GM12891 (cell line): ENCODE data around the gene SLC16A8.
"Not testable (repeated sequence)": the region's sequence is repeated elsewhere in the genome, so short reads cannot be mapped to it uniquely, and the experiment has no call there.

Experiments used
- DNase-seq: peaks from one replicate; pipeline ENCODE4 v3.0.0; 2011; ENCODE audit warnings: low spot score; ENCODE audit not compliant: insufficient read length
- FAIRE-seq: peaks from 2 replicates; lab custom pipeline; 2011; peaks lifted over from hg19 to GRCh38; lab: Jason Lieb, UNC
- PAX5 ChIP-seq: IDR thresholded peaks from 2 replicates; pipeline ENCODE4 v1.6.1; 2011; ENCODE audit warnings: low read length, moderate library complexity, mild to moderate bottlenecking; ENCODE audit not compliant: insufficient read depth, severe bottlenecking
- POLR2A ChIP-seq: IDR thresholded peaks from 2 replicates; pipeline ENCODE4 v1.6.1; 2011; ENCODE audit warnings: low read depth, low read length, control low read depth
- POLR2AphosphoS5 ChIP-seq: IDR thresholded peaks from 2 replicates; pipeline ENCODE4 v1.6.1; 2011; ENCODE audit warnings: low read depth, low read length, control low read depth
- POU2F2 ChIP-seq: IDR thresholded peaks from 2 replicates; pipeline ENCODE4 v1.6.1; 2011; ENCODE audit warnings: low read depth, mild to moderate bottlenecking, control low read depth, low read length, moderate library complexity
- SPI1 ChIP-seq: IDR thresholded peaks from 2 replicates; pipeline ENCODE4 v1.6.1; 2011; ENCODE audit warnings: low read depth, low read length, control low read depth
- TAF1 ChIP-seq: IDR thresholded peaks from 2 replicates; pipeline ENCODE4 v1.6.1; 2011; ENCODE audit warnings: low read depth, low read length, control low read depth

The SLC16A8 gene

DNA sequence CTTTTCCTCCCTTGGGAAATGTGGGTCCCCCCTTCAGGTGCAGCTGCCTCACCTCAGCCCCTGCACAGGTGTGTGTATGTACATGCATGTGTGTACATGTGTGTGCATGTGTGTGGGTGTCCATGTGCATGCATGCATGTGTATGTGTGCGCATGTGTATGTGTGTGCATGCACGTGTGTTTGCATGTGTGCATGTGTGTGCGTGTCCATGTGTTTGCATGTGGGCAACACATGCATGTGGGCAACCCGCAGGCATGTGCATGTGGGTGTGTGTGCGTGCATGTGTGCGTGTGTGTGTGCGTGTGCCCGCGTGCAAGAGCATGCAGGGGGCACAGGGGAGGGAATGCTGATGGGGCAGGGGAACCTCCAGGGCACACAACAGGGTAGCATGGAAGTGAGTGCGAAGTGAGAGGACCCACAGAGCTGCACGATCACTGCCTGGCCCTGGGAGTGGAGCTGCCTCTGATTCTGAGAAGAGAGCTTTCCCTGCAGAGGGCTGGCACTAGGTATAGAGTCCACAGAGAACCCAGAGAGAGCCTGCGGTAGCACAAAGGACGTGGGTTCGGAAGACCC, 41.1 kb upstream of the SLC16A8 start:
- no peak for DNase-seq
- no peak for FAIRE-seq
- TF ChIP-seq TAF1 = no peak

DNA sequence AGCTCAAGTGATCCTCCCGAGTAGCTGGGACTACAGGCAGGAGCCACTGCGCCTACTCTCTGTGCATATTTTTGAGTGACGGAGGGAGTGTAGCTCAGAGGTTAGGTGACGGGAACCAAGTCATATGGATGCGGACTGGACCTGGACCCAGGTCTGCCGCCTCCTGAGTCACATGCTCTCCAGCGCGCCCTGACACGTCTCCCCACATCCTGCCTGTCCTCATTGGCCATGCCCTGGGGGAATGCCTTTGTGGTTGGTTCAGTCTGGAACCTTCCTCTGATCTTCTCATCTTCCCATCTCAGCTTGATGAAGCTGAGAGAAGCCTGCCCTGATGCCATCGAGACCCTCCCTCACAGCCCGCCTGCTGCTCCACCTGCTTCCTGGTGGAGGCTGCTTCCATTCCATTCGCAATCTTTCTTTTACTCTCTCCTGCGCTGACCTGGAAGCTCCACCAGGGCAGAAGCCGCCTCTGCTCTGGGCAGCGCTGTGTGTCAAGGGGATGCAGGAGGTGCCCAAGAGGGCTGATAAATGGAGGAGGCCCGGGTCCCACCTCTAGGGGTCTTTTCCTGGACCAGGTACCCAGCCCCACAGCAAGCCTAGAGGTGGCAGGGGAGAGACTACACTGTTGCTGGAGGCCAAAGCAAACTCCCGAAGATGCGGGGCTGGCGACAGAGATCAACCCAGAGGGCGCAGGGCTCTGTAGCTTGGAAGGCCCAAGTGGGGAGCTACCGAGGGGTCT, 40.4 kb upstream of the SLC16A8 start:
- TF ChIP-seq PAX5 (no peak), POU2F2 (no peak)
- FAIRE-seq = no peak
- no peak for DNase-seq

DNA sequence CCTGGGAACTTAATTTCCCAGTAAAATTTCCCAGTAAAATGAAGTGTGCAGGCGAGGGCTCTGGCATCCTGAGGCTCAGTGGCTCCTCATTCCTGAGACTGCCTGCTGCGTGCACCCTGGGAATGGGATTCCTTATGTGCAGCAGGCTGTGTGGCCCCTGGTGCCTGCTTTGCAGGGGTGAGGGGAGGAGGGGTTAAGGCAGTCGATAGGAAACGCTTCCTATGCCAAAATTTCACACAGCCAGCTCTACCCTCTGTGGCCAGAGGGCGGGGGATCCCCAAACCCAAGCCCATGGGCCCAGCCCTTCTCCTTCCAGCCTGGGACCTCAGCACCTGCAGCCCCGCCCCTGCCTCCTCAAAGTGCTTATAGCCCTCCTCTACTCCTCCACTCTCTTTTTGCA, 38.6 kb upstream of the SLC16A8 start:
- FAIRE-seq (no peak), DNase-seq (no peak)
- no peak for TF ChIP-seq POLR2AphosphoS5
- TF ChIP-seq TAF1 = no peak
- TF ChIP-seq SPI1 = no peak
- no peak for TF ChIP-seq PAX5
- no peak for TF ChIP-seq POLR2A
- no peak for TF ChIP-seq POU2F2

GRCh38 chr22:38120359-38121110, 36.6 kb upstream of the SLC16A8 start:
- no peak for DNase-seq
- FAIRE-seq = no peak
- TF ChIP-seq POU2F2 = no peak

GRCh38 chr22:38118747-38119146, 34.8 kb upstream of the SLC16A8 start:
- not testable (repeated sequence) for DNase-seq, FAIRE-seq

DNA sequence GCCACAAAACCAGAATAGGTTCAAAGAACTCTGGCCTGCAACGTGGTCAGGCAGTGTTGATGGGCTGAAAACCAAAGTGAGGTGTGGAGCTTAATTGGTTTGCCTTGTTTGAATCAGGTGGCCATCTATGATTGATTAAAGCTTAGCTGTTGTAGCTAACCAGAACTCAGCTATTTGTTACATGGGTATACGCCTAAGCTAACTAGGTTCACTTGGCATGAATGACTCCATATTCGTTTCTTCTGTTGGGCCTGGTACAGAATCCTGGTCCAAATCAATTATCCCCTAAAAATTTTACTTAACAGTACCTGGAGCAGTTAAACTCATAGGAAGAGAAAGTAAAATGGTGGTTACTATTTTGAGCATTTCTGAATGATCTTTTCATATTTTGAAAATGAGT, 34.2 kb upstream of the SLC16A8 start:
- TF ChIP-seq SPI1 (no peak), TAF1 (no peak), POLR2A (no peak), PAX5 (no peak), POU2F2 (no peak)
- FAIRE-seq = no peak

DNA sequence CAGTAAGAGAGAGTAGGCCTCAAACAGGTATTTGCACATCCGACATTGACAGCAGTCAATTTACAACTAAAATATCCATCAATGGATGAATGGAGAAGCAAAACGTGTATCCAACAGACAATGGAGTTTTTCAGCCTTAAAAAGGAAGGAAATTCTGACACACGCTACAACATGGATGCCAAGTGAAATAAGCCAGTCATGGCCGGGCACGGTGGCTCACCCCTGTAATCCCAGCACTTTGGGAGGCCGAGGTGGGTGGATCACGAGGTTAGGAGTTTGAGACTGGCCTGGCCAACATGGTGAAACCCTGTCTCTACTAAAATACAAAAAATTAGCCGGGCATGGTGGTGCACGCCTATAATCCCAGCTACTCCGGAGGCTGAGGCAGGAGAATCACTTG, 33.6 kb upstream of the SLC16A8 start:
- not testable (repeated sequence) for DNase-seq, FAIRE-seq

More for the DNA sequence above, 34.2 kb upstream of the SLC16A8 start:
- no peak for DNase-seq

DNA sequence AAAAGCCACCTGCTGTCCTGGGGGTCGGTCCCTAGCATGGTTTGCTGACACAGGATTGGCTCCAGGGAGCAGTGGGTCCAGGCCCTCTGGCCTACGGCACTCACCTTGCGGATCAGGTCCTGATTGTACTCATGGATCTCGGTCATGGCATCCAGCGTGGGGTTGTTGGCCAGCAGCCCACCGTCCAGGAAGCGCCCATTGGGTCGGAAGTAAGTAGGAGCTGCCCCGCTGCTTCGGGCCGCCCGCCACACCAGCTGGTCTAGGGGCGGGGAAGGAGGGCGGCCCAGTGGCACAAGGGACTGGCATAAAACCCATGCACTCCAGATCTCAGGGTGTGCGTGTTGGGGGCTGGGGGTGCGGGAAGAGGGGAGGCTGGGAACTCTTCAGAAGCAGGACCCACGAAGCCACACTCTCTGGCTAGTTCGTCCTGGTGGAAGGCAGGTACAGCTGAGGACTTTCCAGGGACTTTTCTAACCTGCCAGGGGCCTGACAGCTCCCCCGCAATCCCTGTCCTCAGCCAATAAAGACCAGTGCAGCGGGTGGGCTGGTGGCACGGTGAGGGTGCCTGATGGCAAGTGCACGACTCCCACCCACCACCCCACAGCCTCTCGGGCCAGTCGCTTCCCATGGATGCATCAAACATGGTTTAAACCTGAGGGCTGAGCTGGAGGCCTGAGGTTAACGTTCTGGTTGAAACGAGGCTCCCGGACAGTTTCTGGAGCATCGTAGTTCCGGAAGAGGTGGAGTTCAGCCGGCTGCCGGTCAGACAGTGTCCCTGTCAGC, 31.6 kb upstream of the SLC16A8 start:
- DNase-seq (no peak), FAIRE-seq (no peak)
- TF ChIP-seq POLR2A (no peak), TAF1 (no peak), POLR2AphosphoS5 (no peak), PAX5 (no peak), POU2F2 (no peak), SPI1 (no peak)

DNA sequence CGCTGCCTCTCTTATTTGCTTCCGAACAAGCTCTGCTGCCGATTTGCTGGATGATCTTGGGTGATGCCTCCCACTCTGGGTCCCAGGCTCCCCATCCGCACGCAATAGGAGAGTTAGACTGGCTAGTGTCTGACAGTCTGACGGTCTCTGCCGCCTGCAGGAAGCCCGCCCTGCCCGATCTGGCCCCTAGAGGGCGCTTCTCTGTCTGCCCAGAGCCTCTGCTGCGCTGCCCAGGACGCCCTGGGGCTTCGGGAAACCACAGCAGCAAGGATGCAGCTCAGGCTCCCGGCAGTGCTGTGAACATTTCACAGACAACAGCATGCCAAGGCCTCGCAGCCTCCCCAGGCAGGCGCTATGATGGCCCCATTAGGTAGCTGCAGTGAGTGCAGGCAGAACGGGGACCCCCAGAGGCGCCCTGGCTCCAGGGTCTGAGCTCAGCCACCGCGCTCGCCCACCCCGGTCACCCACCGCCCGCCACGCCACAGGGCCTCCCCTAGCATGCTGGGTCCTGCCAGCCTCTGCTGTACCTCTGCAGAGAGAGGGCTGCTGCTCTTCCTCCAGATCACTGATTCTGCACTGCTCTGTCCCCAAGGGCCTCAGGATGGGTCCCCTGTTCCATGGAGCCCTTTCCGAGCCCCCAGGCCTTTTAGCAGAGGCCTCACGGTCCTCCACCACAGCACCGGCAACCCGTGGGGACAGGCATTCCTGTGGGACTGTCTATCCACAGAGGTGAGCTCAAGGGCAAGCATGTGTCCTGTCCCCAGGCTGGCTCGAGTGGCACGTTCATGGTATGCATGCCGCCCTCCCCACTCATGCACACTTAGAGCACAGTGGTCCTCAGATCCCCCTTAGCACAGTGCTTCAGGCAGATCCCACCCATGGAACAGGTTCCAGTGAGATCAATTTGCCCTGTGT, 30.8 kb upstream of the SLC16A8 start:
- FAIRE-seq (peak; percentile 48), DNase-seq (peak; percentile 94)
- TF ChIP-seq SPI1 = no peak
- no peak for TF ChIP-seq POLR2AphosphoS5
- TF ChIP-seq POU2F2 = 0 out of 2 replicates have a peak, but pooled peaks have one; percentile 33

- DNase-seq = no peak
- no peak for FAIRE-seq
- TF ChIP-seq POLR2AphosphoS5 = no peak
- TF ChIP-seq PAX5 = no peak
- TF ChIP-seq TAF1 = no peak
- no peak for TF ChIP-seq SPI1
- no peak for TF ChIP-seq POU2F2
- no peak for TF ChIP-seq POLR2A
Observed at GRCh38 chr22:38112381-38112780, 28.4 kb upstream of the SLC16A8 start.
